Measurements from ENCODE around the gene MINK1.

The MINK1 gene

GRCh38 chr17:4880857-4881256 lies 47.7 kb downstream of the MINK1 start:
- DNase-seq = no peak

GRCh38 chr17:4881761-4882555 lies 48.8 kb downstream of the MINK1 start:
- DNase-seq = peak; percentile 59 to 75

- no peak for DNase-seq
Measured at GRCh38 chr17:4884489-4884888, 51.3 kb downstream of the MINK1 start.

GRCh38 chr17:4886830-4887229 lies 53.7 kb downstream of the MINK1 start:
- DNase-seq = no peak

GRCh38 chr17:4887581-4887980 lies 54.4 kb downstream of the MINK1 start:
- DNase-seq = no peak

- no peak for DNase-seq
Measured at GRCh38 chr17:4891411-4892410, 58.6 kb downstream of the MINK1 start.

GRCh38 chr17:4892499-4893221 lies 59.5 kb downstream of the MINK1 start:
- DNase-seq = no peak

- no peak for DNase-seq
Measured at GRCh38 chr17:4893272-4893671, 60.1 kb downstream of the MINK1 start.

GRCh38 chr17:4893721-4894560 lies 60.8 kb downstream of the MINK1 start:
- no peak for DNase-seq

- no peak for DNase-seq
Measured at GRCh38 chr17:4895121-4895520, 62.0 kb downstream of the MINK1 start.

GRCh38 chr17:4895657-4896331 lies 62.7 kb downstream of the MINK1 start:
- no peak for DNase-seq

- no peak for DNase-seq
Measured at GRCh38 chr17:4896332-4897197, 63.4 kb downstream of the MINK1 start.

GRCh38 chr17:4897198-4897687 lies 64.1 kb downstream of the MINK1 start:
- no peak for DNase-seq

GRCh38 chr17:4897785-4898184 lies 64.6 kb downstream of the MINK1 start:
- DNase-seq = no peak

GRCh38 chr17:4898351-4898750 lies 65.2 kb downstream of the MINK1 start:
- no peak for DNase-seq

- DNase-seq = no peak
Measured at GRCh38 chr17:4898927-4899326, 65.8 kb downstream of the MINK1 start.

GRCh38 chr17:4899341-4900230 lies 66.4 kb downstream of the MINK1 start, which contains the start of gene C17orf107:
C17orf107 (plus strand) TSS chr17:4899536; CDS start chr17:4899763, 227 bp downstream.
- peak; percentile 95 to 96 for DNase-seq

GRCh38 chr17:4900231-4901107 lies 67.3 kb downstream of the MINK1 start:
- DNase-seq = peak; percentile 83 to 86

Measured in CD4-positive, alpha-beta T cell treated with Interferon alpha-2 for 1 hour (primary cell).